Endothelial cell of umbilical vein (primary cell): Measurements from ENCODE around the gene VEGFC. TPM values are rescaled to one million over a fixed set of nuclear protein-coding genes. Genes with fewer than 3 reads are reported as not detected.

Source experiments
- BruUV-seq: library from RNA; stranded (reverse); fragments of 400-500 nt; replicated peaks from 2 replicates; lab custom pipeline; 2021; lab: Mats Ljungman, UMichigan
- CTCF ChIA-PET: fragments of 300-600, 350-600 bp; sonication (Branson Sonifier 250); formaldehyde crosslinking; loops from one replicate; lab custom pipeline; 2021; ENCODE audit warnings: antibody characterized with exemption, inconsistent platforms; lab: Charles Lee
- POLR2A ChIA-PET: fragments of 300-600, 350-600 bp; sonication (Branson Sonifier 250); formaldehyde crosslinking; loops from one replicate; lab custom pipeline; 2021; ENCODE audit warnings: antibody characterized with exemption, inconsistent platforms; lab: Charles Lee
- DNase-seq: peaks from one replicate; pipeline ENCODE4 v3.0.0-alpha.2; 2011; ENCODE audit warnings: low read depth, low spot score
- FAIRE-seq: peaks from 2 replicates; lab custom pipeline; 2011; peaks lifted over from hg19 to GRCh38; lab: Jason Lieb, UNC
- H2AFZ ChIP-seq: 2 replicates; pipeline ENCODE4 v1.6.0; 2012; ENCODE audit warnings: low read depth, low read length, control low read depth, inconsistent platforms
- H3K27ac ChIP-seq: 2 replicates; pipeline ENCODE4 v1.5.1; 2011; ENCODE audit warnings: low read depth, mild to moderate bottlenecking, control low read depth, low read length, moderate library complexity; ENCODE audit not compliant: insufficient read depth
- H3K27me3 ChIP-seq, 2 experiments: 2 replicates each; pipeline versions ENCODE4 v1.6.0 to v1.6.1; 2011; ENCODE audit warnings: low read length in 2 of 2, mixed read lengths in 1 of 2; ENCODE audit not compliant: control insufficient read depth in 2 of 2, insufficient read depth in 2 of 2
- H3K36me3 ChIP-seq, 2 experiments: 2 replicates in 1 of 2; 3 replicates in 1 of 2; pipeline ENCODE4 v1.5.1; 2011; ENCODE audit warnings: low read length in 2 of 2, mild to moderate bottlenecking in 1 of 2, moderate library complexity in 1 of 2; ENCODE audit not compliant: control insufficient read depth in 2 of 2, insufficient read depth in 2 of 2; ENCODE audit errors: extremely low read depth in 1 of 2
- H3K4me1 ChIP-seq: 3 replicates; pipeline ENCODE4 v1.5.1; 2011; ENCODE audit warnings: mild to moderate bottlenecking, low read length; ENCODE audit not compliant: control insufficient read depth, insufficient read depth; ENCODE audit errors: extremely low read depth
- H3K4me2 ChIP-seq: 2 replicates; pipeline ENCODE4 v1.6.1; 2011; ENCODE audit warnings: low read length, control low read depth, mixed read lengths; ENCODE audit not compliant: insufficient read depth
- H3K4me3 ChIP-seq, 3 experiments: fragments of 200-600 bp in 1 of 3; sonication (generic), shearing (Covaris generic) in 1 of 3; replicated peaks in 1 of 3; 2 replicates each; pipeline ENCODE4 v1.5.1; 2011 to 2016; ENCODE audit warnings: control low read depth in 3 of 3, low read length in 3 of 3, mild to moderate bottlenecking in 2 of 3, inconsistent platforms in 1 of 3, low read depth in 1 of 3, moderate library complexity in 1 of 3; ENCODE audit not compliant: insufficient read depth in 1 of 3
- H3K79me2 ChIP-seq: 2 replicates; pipeline ENCODE4 v1.6.0; 2012; ENCODE audit warnings: low read length, inconsistent platforms; ENCODE audit not compliant: control insufficient read depth, insufficient read depth
- H3K9ac ChIP-seq: replicated peaks from 2 replicates; pipeline ENCODE3; 2011; ENCODE audit warnings: low read length, control low read depth; ENCODE audit not compliant: insufficient read depth; ENCODE audit errors: extremely low read depth
- H3K9me1 ChIP-seq: replicated peaks from 3 replicates; pipeline ENCODE4 v1.6.0; 2011; ENCODE audit warnings: mild to moderate bottlenecking, low read length; ENCODE audit not compliant: control insufficient read depth, insufficient read depth; ENCODE audit errors: extremely low read depth
- H3K9me3 ChIP-seq: replicated peaks from 2 replicates; pipeline ENCODE4 v1.5.1; 2012; ENCODE audit warnings: low read length, inconsistent platforms; ENCODE audit not compliant: control insufficient read depth, insufficient read depth
- H4K20me1 ChIP-seq: replicated peaks from 2 replicates; pipeline ENCODE3; 2011; ENCODE audit warnings: mild to moderate bottlenecking, low read length; ENCODE audit not compliant: control insufficient read depth, insufficient read depth; ENCODE audit errors: extremely low read depth
- CTCF ChIP-seq, 2 donors: IDR thresholded peaks; 1 replicate in 1 of 2; 2 replicates in 1 of 2; pipeline ENCODE4 v1.5.1; 2011; ENCODE audit warnings: low read length in 2 of 2, mild to moderate bottlenecking in 2 of 2, moderate library complexity in 2 of 2, control low read depth in 1 of 2, inconsistent platforms in 1 of 2, low read depth in 1 of 2; ENCODE audit not compliant: insufficient read depth in 1 of 2; ENCODE audit errors: extremely low read depth in 1 of 2
- EZH2 ChIP-seq: IDR thresholded peaks from 2 replicates; pipeline ENCODE4 v1.6.1; 2012; ENCODE audit warnings: borderline replicate concordance, low read depth, mild to moderate bottlenecking, moderate library complexity, low read length, inconsistent platforms; ENCODE audit not compliant: severe bottlenecking
- FOS ChIP-seq: IDR thresholded peaks from 2 replicates; pipeline ENCODE4 v1.6.1; 2011; ENCODE audit warnings: mild to moderate bottlenecking, low read length, moderate library complexity, borderline replicate concordance; ENCODE audit not compliant: insufficient read depth
- GATA2 ChIP-seq: IDR thresholded peaks from 2 replicates; pipeline ENCODE4 v1.7.0; 2011; ENCODE audit warnings: low read depth, mild to moderate bottlenecking, moderate library complexity, mixed read lengths, low read length; ENCODE audit not compliant: insufficient read length, insufficient read depth
- JUN ChIP-seq: IDR thresholded peaks from 2 replicates; pipeline ENCODE4 v1.6.1; 2011; ENCODE audit warnings: borderline replicate concordance, low read depth; ENCODE audit not compliant: insufficient read length, insufficient read depth
- MAX ChIP-seq: IDR thresholded peaks from 2 replicates; pipeline ENCODE4 v1.6.1; 2011; ENCODE audit not compliant: insufficient read depth, insufficient read length
- MYC ChIP-seq: IDR thresholded peaks from one replicate; pipeline ENCODE4 v1.6.1; 2011; ENCODE audit warnings: mild to moderate bottlenecking, low read depth, low read length
- POLR2A ChIP-seq: IDR thresholded peaks from 2 replicates; pipeline ENCODE4 v1.6.1; 2012; ENCODE audit warnings: low read depth, mild to moderate bottlenecking, control low read depth, low read length
- POLR2AphosphoS5 ChIP-seq: IDR thresholded peaks from 2 replicates; pipeline ENCODE4 v1.6.1; 2012; ENCODE audit warnings: low read depth, mild to moderate bottlenecking, control low read depth, low read length, moderate library complexity; ENCODE audit not compliant: insufficient read depth
- dilution Hi-C: fragments of 300-500 bp; cut with MboI; formaldehyde crosslinking; loops from one replicate; pipeline ENCODE4 v1.15.0; 2019; ENCODE audit warnings: low sequenced_read_pairs; ENCODE audit not compliant: extremely low pct_ligation_motif_present
- intact Hi-C: fragments of 100-400 bp; cut with micrococcal nuclease; formaldehyde crosslinking; loops from one replicate; pipeline ENCODE4 v1.10.0; 2022
- polyA plus RNA-seq, 4 experiments: library from polyadenylated mRNA; depleted of rRNA in 3 of 4; stranded (reverse) in 3 of 4; unstranded in 1 of 4; fragments of >200 nt; gene quantifications; 2 replicates each; pipeline versions ENCODE4 v1.2.1 to v1.2.3, GENCODE V29; 2011 to 2012; ENCODE audit warnings: missing spikeins in 1 of 4
- total RNA-seq: library from RNA; stranded (reverse); gene quantifications from 2 replicates; pipeline ENCODE4 v1.2.3, GENCODE V29; 2021

VEGFC gene
- total and polyA plus RNA-seq, 2 donors (not counting 3 experiments of a cell fraction or from before 2014, with no cell fraction given): 20.4 to 34.9 TPM

- ChIA-PET CTCF (interaction anchor here (0.6 kb wide), 1 partner anchor 263 kb away, joined by 3 read pairs; no protein-coding TSS in a partner anchor), POLR2A (no interaction called here)
- no peaks in the 10 kb centered on the region for H3K36me3 ChIP-seq
- no TSS peak for BruUV-seq
- DNase-seq: no peak
- H3K9ac ChIP-seq: no peak overlapping the region
- no peak for TF ChIP-seq GATA2
- TF ChIP-seq JUN: no peak
- no peak for TF ChIP-seq POLR2A
- no peak for TF ChIP-seq POLR2AphosphoS5
- no peak for TF ChIP-seq CTCF (IDR thresholded peaks at IDR 0.05; ENCODE audit: extremely low read depth in 1 of 2, insufficient read depth in 1 of 2, low read depth in 1 of 2, low read length in 2 of 2)
- no peak for TF ChIP-seq EZH2
- no peak for TF ChIP-seq MAX
- TF ChIP-seq MYC: no peak
- no peak for TF ChIP-seq FOS
- FAIRE-seq: no peak
- no peak overlapping the region for H3K4me3 ChIP-seq
- intact Hi-C loops (no loop called here), dilution Hi-C loops (no loop called here)
- H4K20me1 ChIP-seq: no peaks in the 10 kb centered on the region
- H3K4me1 ChIP-seq: peaks cover 41% of the 10 kb centered on the region
- H3K27ac ChIP-seq: no peak overlapping the region
- H3K4me2 ChIP-seq: no peak overlapping the region
- no peak overlapping the region for H2AFZ ChIP-seq
- no peaks in the 10 kb centered on the region for H3K9me3 ChIP-seq
- no peaks in the 10 kb centered on the region for H3K27me3 ChIP-seq
- peaks cover 96% of the 10 kb centered on the region for H3K79me2 ChIP-seq
- H3K9me1 ChIP-seq: no peaks in the 10 kb centered on the region
Measured at GRCh38 chr4:176784816-176785215, 7.9 kb downstream of the VEGFC start.
